GM21381 (cell line): ENCODE measurements around the gene MYRIP.
"Not testable (repeated sequence)": the region's sequence is repeated elsewhere in the genome, so short reads cannot be mapped to it uniquely, and the experiment has no call there.

ENCODE experiments used
- ATAC-seq: cut with Tn5 transposase; IDR thresholded peaks from one replicate; pipeline ENCODE4 v1.9.1; 2021; ENCODE audit warnings: mild to moderate bottlenecking, moderate library complexity; ENCODE audit not compliant: unreplicated experiment

The MYRIP gene

GRCh38 chr3:40258555-40258954 lies 449.1 kb downstream of the MYRIP start:
- no peak for ATAC-seq

GRCh38 chr3:40262331-40262730 lies 452.9 kb downstream of the MYRIP start:
- ATAC-seq = no peak

GRCh38 chr3:40264451-40264850 lies 455.0 kb downstream of the MYRIP start:
- no peak for ATAC-seq

GRCh38 chr3:40265181-40265580 lies 455.8 kb downstream of the MYRIP start:
- ATAC-seq = no peak

- ATAC-seq = no peak
Observed at GRCh38 chr3:40267937-40268724, 458.7 kb downstream of the MYRIP start.

GRCh38 chr3:40268802-40269524 lies 459.6 kb downstream of the MYRIP start:
- ATAC-seq = no peak

- no peak for ATAC-seq
Observed at GRCh38 chr3:40278791-40279190, 469.4 kb downstream of the MYRIP start.

- no peak for ATAC-seq
Observed at GRCh38 chr3:40281995-40282394, 472.6 kb downstream of the MYRIP start.

- ATAC-seq = not testable (repeated sequence)
Observed at GRCh38 chr3:40283057-40283456, 473.6 kb downstream of the MYRIP start.

- no peak for ATAC-seq
Observed at GRCh38 chr3:40287248-40287647, 477.8 kb downstream of the MYRIP start.

GRCh38 chr3:40290396-40290795 lies 481.0 kb downstream of the MYRIP start:
- no peak for ATAC-seq

- no peak for ATAC-seq
Observed at GRCh38 chr3:40291471-40291870, 482.1 kb downstream of the MYRIP start.

- no peak for ATAC-seq
Observed at GRCh38 chr3:40292637-40293349, 483.4 kb downstream of the MYRIP start.

- no peak for ATAC-seq
Observed at GRCh38 chr3:40294434-40294833, 485.0 kb downstream of the MYRIP start.

- ATAC-seq = no peak
Observed at GRCh38 chr3:40298075-40298474, 488.7 kb downstream of the MYRIP start.

GRCh38 chr3:40299130-40299720 lies 489.8 kb downstream of the MYRIP start:
- no peak for ATAC-seq

- no peak for ATAC-seq
Observed at GRCh38 chr3:40299721-40300335, 490.4 kb downstream of the MYRIP start.

GRCh38 chr3:40302784-40303183 lies 493.4 kb downstream of the MYRIP start:
- ATAC-seq = no peak

- ATAC-seq = no peak
Observed at GRCh38 chr3:40304352-40304751, 494.9 kb downstream of the MYRIP start.

- ATAC-seq = no peak
Observed at GRCh38 chr3:40306336-40306735, 496.9 kb downstream of the MYRIP start.

GRCh38 chr3:40307176-40307575 lies 497.8 kb downstream of the MYRIP start:
- no peak for ATAC-seq
